ENCODE measurements around the gene SIRT5.

GRCh38 chr6:13572951-13573654 lies 1.3 kb upstream of the SIRT5 start:
- no peak for TF ChIP-seq EZH2 (IDR thresholded peaks at IDR 0.05)
- 0 out of 2 replicates have a peak, but pooled peaks have one; percentile 9 for TF ChIP-seq POLR2AphosphoS5 (IDR thresholded peaks at IDR 0.05; ENCODE audit: borderline replicate concordance, low read depth, low read length)

All from SK-N-MC (cell line).